Neural cell (in vitro differentiated cells): ENCODE results near the gene OPN4. TPM values are rescaled to one million over a fixed set of nuclear protein-coding genes. Genes with fewer than 3 reads are reported as not detected.

Experiments
- H2AFZ ChIP-seq: fragments of 200-600, 300-800 bp; sonication (generic), shearing (Covaris generic); 2 replicates; pipeline ENCODE4 v1.6.0; 2014; ENCODE audit warnings: low read depth, mild to moderate bottlenecking, antibody characterized with exemption, low read length, moderate library complexity
- H3F3A ChIP-seq: fragments of 200-600 bp; shearing (Covaris generic); 2 replicates; pipeline ENCODE4 v1.6.1; 2016; ENCODE audit warnings: mild to moderate bottlenecking, moderate library complexity, mixed read lengths, antibody characterized with exemption, low read length; ENCODE audit not compliant: insufficient read depth, poor library complexity, severe bottlenecking
- H3K27ac ChIP-seq: fragments of 200-600, 300-800 bp; sonication (generic), shearing (Covaris generic); 2 replicates; pipeline ENCODE4 v1.5.1; 2014; ENCODE audit warnings: mild to moderate bottlenecking, low read length, moderate library complexity
- H3K27me3 ChIP-seq: fragments of 300-800, 200-600 bp; sonication (generic), shearing (Covaris generic); 2 replicates; pipeline ENCODE4 v1.6.0; 2014; ENCODE audit warnings: mild to moderate bottlenecking, low read depth, low read length, moderate library complexity; ENCODE audit not compliant: insufficient read depth
- H3K36me3 ChIP-seq: fragments of 300-800, 200-600 bp; sonication (generic), shearing (Covaris generic); 2 replicates; pipeline ENCODE4 v1.5.1; 2014; ENCODE audit warnings: mild to moderate bottlenecking, antibody characterized with exemption, low read length, moderate library complexity; ENCODE audit not compliant: insufficient read depth
- H3K4me2 ChIP-seq: fragments of 300-800, 200-600 bp; sonication (generic), shearing (Covaris generic); 2 replicates; pipeline ENCODE4 v1.6.0; 2014; ENCODE audit warnings: mild to moderate bottlenecking, low read length
- H3K4me3 ChIP-seq: fragments of 300-800, 200-600 bp; sonication (generic), shearing (Covaris generic); 2 replicates; pipeline ENCODE4 v1.5.1; 2014; ENCODE audit warnings: mild to moderate bottlenecking, low read length, moderate library complexity
- H3K79me2 ChIP-seq: fragments of 200-600 bp; shearing (Covaris generic); replicated peaks from 2 replicates; pipeline ENCODE4 v1.6.0; 2014; ENCODE audit warnings: mild to moderate bottlenecking, low read length, moderate library complexity; ENCODE audit not compliant: insufficient read depth
- H3K9ac ChIP-seq: fragments of 300-800, 200-600 bp; sonication (generic), shearing (Covaris generic); 2 replicates; pipeline ENCODE4 v1.6.1; 2016; ENCODE audit warnings: mild to moderate bottlenecking, low read length, mixed read lengths
- H3K9me2 ChIP-seq: fragments of 200-600 bp; shearing (Covaris generic); 2 replicates; pipeline ENCODE4 v1.6.1; 2016; ENCODE audit warnings: mild to moderate bottlenecking, low read length, mixed read lengths; ENCODE audit not compliant: insufficient read depth
- H3K9me3 ChIP-seq: fragments of 200-600, 300-800 bp; sonication (generic), shearing (Covaris generic); 2 replicates; pipeline ENCODE4 v1.6.1; 2016; ENCODE audit warnings: mild to moderate bottlenecking, mixed run types, low read length, moderate library complexity, mixed read lengths
- H4K20me1 ChIP-seq: fragments of 200-600 bp; shearing (Covaris generic); 2 replicates; pipeline ENCODE4 v1.6.1; 2016; ENCODE audit warnings: mild to moderate bottlenecking, mixed run types; ENCODE audit not compliant: insufficient read depth
- CTCF ChIP-seq: fragments of 450-650 bp; IDR thresholded peaks from 2 replicates; pipeline ENCODE4 v1.5.1; 2014; ENCODE audit warnings: antibody characterized with exemption, mild to moderate bottlenecking, moderate library complexity; ENCODE audit not compliant: poor library complexity, severe bottlenecking
- EP300 ChIP-seq: fragments of 450-650 bp; conservative IDR thresholded peaks from 2 replicates; pipeline ENCODE4 v1.6.1; 2014; ENCODE audit warnings: antibody characterized with exemption, mild to moderate bottlenecking, moderate library complexity; ENCODE audit not compliant: poor library complexity, severe bottlenecking
- EZH2 ChIP-seq: fragments of 200-600, 300-800 bp; shearing (Covaris generic), sonication (generic); IDR thresholded peaks from 2 replicates; pipeline ENCODE4 v1.6.1; 2014; ENCODE audit warnings: antibody characterized with exemption, low read length, borderline replicate concordance, mild to moderate bottlenecking; ENCODE audit not compliant: insufficient read depth, poor library complexity, severe bottlenecking
- MXI1 ChIP-seq: fragments of 450-650 bp; conservative IDR thresholded peaks from 2 replicates; pipeline ENCODE4 v1.6.1; 2014; ENCODE audit warnings: antibody characterized with exemption, mild to moderate bottlenecking; ENCODE audit not compliant: poor library complexity, severe bottlenecking
- POLR2AphosphoS5 ChIP-seq: IDR thresholded peaks from 2 replicates; pipeline ENCODE4 v1.6.1; 2012
- RAD21 ChIP-seq: fragments of 450-650 bp; conservative IDR thresholded peaks from 2 replicates; pipeline ENCODE4 v1.6.1; 2014; ENCODE audit warnings: antibody characterized with exemption, mild to moderate bottlenecking, moderate library complexity
- REST ChIP-seq: IDR thresholded peaks from 2 replicates; pipeline ENCODE4 v1.6.1; 2012; ENCODE audit warnings: borderline replicate concordance
- SMC3 ChIP-seq: fragments of 450-650 bp; conservative IDR thresholded peaks from 2 replicates; pipeline ENCODE4 v1.6.1; 2014; ENCODE audit warnings: antibody characterized with exemption, mild to moderate bottlenecking, moderate library complexity; ENCODE audit not compliant: poor library complexity
- TAF1 ChIP-seq: IDR thresholded peaks from 2 replicates; pipeline ENCODE4 v1.6.1; 2012; ENCODE audit warnings: low read depth
- polyA plus RNA-seq: library from polyadenylated mRNA; depleted of rRNA; stranded (reverse); fragments of >200 nt; gene quantifications from 2 replicates; pipeline ENCODE4 v1.2.3, GENCODE V29; 2014

OPN4 gene
- polyA plus RNA-seq, 1 donor from 2014 or later = not detected

- no peak overlapping the region for H3K9ac ChIP-seq
- H3K79me2 ChIP-seq = no peaks in the 10 kb centered on the region
- no peaks in the 10 kb centered on the region for H3K27me3 ChIP-seq
- no peaks in the 10 kb centered on the region for H3F3A ChIP-seq
- H2AFZ ChIP-seq = no peak overlapping the region
- no peak overlapping the region for H3K4me2 ChIP-seq
- TF ChIP-seq MXI1 = no peak
- no peak for TF ChIP-seq REST
- no peak for TF ChIP-seq POLR2AphosphoS5
- TF ChIP-seq EZH2 = no peak
- no peak for TF ChIP-seq CTCF
- no peak for TF ChIP-seq SMC3
- TF ChIP-seq RAD21 = no peak
- no peak for TF ChIP-seq TAF1
- TF ChIP-seq EP300 = no peak
- no peaks in the 10 kb centered on the region for H4K20me1 ChIP-seq
- no peaks in the 10 kb centered on the region for H3K36me3 ChIP-seq
- no peaks in the 10 kb centered on the region for H3K9me3 ChIP-seq
- no peak overlapping the region for H3K27ac ChIP-seq
- no peaks in the 10 kb centered on the region for H3K9me2 ChIP-seq
- H3K4me3 ChIP-seq = no peak overlapping the region
These were observed 32.6 kb downstream of the OPN4 start for GRCh38 chr10:86686972-86687371.

- H3F3A ChIP-seq = no peaks in the 10 kb centered on the region
- no peaks in the 10 kb centered on the region for H3K79me2 ChIP-seq
- no peaks in the 10 kb centered on the region for H3K9me2 ChIP-seq
- H2AFZ ChIP-seq = no peak overlapping the region
- no peaks in the 10 kb centered on the region for H3K9me3 ChIP-seq
- no peaks in the 10 kb centered on the region for H3K36me3 ChIP-seq
- TF ChIP-seq EP300 = no peak
- no peak for TF ChIP-seq EZH2
- TF ChIP-seq MXI1 = no peak
- TF ChIP-seq SMC3 = no peak
- no peak for TF ChIP-seq REST
- TF ChIP-seq TAF1 = no peak
- TF ChIP-seq POLR2AphosphoS5 = no peak
- no peak for TF ChIP-seq CTCF
- no peak for TF ChIP-seq RAD21
- no peaks in the 10 kb centered on the region for H3K27me3 ChIP-seq
- H3K9ac ChIP-seq = no peak overlapping the region
- H3K4me2 ChIP-seq = no peak overlapping the region
- no peaks in the 10 kb centered on the region for H4K20me1 ChIP-seq
- H3K4me3 ChIP-seq = no peak overlapping the region
- no peak overlapping the region for H3K27ac ChIP-seq
These were observed 33.4 kb downstream of the OPN4 start for GRCh38 chr10:86687750-86688149.
